Body of pancreas (tissue), 4 donors: ENCODE measurements around the gene SIDT1.

Experiments
- POLR2A ChIP-seq, 3 donors: fragments of 450-650 bp; IDR thresholded peaks; one replicate each; pipeline ENCODE4 v1.6.1; 2016; ENCODE audit warnings: antibody characterized with exemption in 3 of 3, mild to moderate bottlenecking in 2 of 3
- TF ChIP-seq, protein P1 (sequence below), 7 experiments: fragments of 450-650 bp in 4 of 7; fragments of 200-600 bp in 3 of 7; sonication (generic) in 3 of 7; IDR thresholded peaks; one replicate each; pipeline ENCODE4 v1.5.1; 2016 to 2019; ENCODE audit warnings: antibody characterized with exemption in 7 of 7

DNA sequence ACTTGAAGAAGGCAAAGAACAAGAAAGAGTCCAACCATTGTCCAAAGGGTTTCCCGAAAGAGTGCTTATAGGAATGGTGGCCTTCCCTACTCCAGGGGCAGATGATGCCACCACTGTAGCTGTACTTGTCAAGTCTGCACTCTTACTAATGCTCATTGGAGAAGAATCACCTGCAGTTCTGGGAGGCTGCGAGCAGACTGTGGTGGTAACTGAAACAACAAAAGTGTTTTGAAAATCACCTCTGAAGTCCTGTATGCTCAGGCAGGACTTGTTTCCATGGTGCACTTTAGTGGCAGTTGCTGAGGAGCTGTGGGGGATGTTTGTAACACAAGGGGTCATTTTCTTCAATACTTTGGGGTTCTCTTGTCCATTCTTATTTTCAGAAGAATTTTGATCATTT, 128.1 kb downstream of the SIDT1 start:
- TF ChIP-seq POLR2A (IDR thresholded peaks at IDR 0.05): no peak
- TF ChIP-seq, protein P1, sequence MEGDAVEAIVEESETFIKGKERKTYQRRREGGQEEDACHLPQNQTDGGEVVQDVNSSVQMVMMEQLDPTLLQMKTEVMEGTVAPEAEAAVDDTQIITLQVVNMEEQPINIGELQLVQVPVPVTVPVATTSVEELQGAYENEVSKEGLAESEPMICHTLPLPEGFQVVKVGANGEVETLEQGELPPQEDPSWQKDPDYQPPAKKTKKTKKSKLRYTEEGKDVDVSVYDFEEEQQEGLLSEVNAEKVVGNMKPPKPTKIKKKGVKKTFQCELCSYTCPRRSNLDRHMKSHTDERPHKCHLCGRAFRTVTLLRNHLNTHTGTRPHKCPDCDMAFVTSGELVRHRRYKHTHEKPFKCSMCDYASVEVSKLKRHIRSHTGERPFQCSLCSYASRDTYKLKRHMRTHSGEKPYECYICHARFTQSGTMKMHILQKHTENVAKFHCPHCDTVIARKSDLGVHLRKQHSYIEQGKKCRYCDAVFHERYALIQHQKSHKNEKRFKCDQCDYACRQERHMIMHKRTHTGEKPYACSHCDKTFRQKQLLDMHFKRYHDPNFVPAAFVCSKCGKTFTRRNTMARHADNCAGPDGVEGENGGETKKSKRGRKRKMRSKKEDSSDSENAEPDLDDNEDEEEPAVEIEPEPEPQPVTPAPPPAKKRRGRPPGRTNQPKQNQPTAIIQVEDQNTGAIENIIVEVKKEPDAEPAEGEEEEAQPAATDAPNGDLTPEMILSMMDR (IDR thresholded peaks at IDR 0.05): no peak
